NB4 (cell line): ENCODE measurements around the gene EDN2.

ENCODE experiments used
- CTCF ChIP-seq: IDR thresholded peaks from one replicate; pipeline ENCODE4 v1.5.1; 2012; ENCODE audit warnings: low read depth, low read length
- MYC ChIP-seq: IDR thresholded peaks from 2 replicates; pipeline ENCODE4 v1.6.1; 2011; ENCODE audit warnings: low read depth, low read length
- POLR2A ChIP-seq: IDR thresholded peaks from 2 replicates; pipeline ENCODE4 v1.6.1; 2011; ENCODE audit warnings: mild to moderate bottlenecking; ENCODE audit not compliant: insufficient read length; ENCODE audit errors: extremely low read depth

GRCh38 chr1:41488040-41488951 is 3.8 kb upstream of the EDN2 start:
- no peak for TF ChIP-seq CTCF
- TF ChIP-seq POLR2A, result no peak
- TF ChIP-seq MYC, result no peak
